Heart right ventricle (tissue), 16 donors: ENCODE data around the gene ABCC12. TPM values are rescaled to one million over a fixed set of nuclear protein-coding genes. Genes with fewer than 3 reads are reported as not detected.

Experiments
- ATAC-seq, 8 donors: fragments of 200-7000 bp; cut with Tn5 transposase; one replicate each; pipeline ENCODE4 v1.9.1; 2020; ENCODE audit warnings: mild to moderate bottlenecking in 8 of 8, moderate library complexity in 8 of 8, moderate number of reproducible peaks in 1 of 8
- DNase-seq, 2 donors: peaks; one replicate each; pipeline ENCODE4 v3.0.0-alpha.2; 2020
- H3K27ac ChIP-seq, 10 donors: fragments of 200-600 bp; sonication (generic) in 2 of 10; one replicate each; pipeline versions ENCODE4 v1.5.0 to v1.8.0; 2020 to 2022; ENCODE audit warnings: mild to moderate bottlenecking in 3 of 10
- H3K27me3 ChIP-seq, 7 donors: fragments of 200-600 bp; one replicate each; pipeline ENCODE4 v1.8.0; 2021 to 2022; ENCODE audit warnings: mild to moderate bottlenecking in 2 of 7
- H3K36me3 ChIP-seq, 9 donors: fragments of 200-600 bp; sonication (generic) in 1 of 9; one replicate each; pipeline versions ENCODE4 v1.5.0 to v1.8.0; 2020 to 2022; ENCODE audit warnings: mild to moderate bottlenecking in 2 of 9
- H3K4me1 ChIP-seq, 9 donors: fragments of 200-600 bp; sonication (generic) in 1 of 9; one replicate each; pipeline versions ENCODE4 v1.5.0 to v1.8.0; 2020 to 2022; ENCODE audit warnings: mild to moderate bottlenecking in 4 of 9
- H3K4me3 ChIP-seq, 10 donors: fragments of 200-600 bp; sonication (generic) in 2 of 10; one replicate each; pipeline versions ENCODE4 v1.5.0 to v1.8.0; 2020 to 2022; ENCODE audit warnings: mild to moderate bottlenecking in 7 of 10, moderate library complexity in 2 of 10
- H3K9me3 ChIP-seq, 11 donors: fragments of 200-600 bp in 10 of 11; sonication (generic) in 2 of 11; one replicate each; pipeline versions ENCODE4 v1.5.0 to v1.8.0; 2013 to 2022; ENCODE audit warnings: mild to moderate bottlenecking in 2 of 11, control low read depth in 1 of 11, moderate library complexity in 1 of 11
- WGBS, 2 donors: extraction: QIAGEN DNeasy Blood & Tissue Kit; methylation state at CpG; one replicate each; pipeline ENCODE4 v1.1.7; 2013; ENCODE audit warnings: inconsistent platforms in 1 of 2; 5-methylcytosine and 5-hydroxymethylcytosine counted together
- intact Hi-C, 10 donors: fragments of 100-400 bp; cut with DNase I; formaldehyde crosslinking; loops; one replicate each; pipeline versions ENCODE4 v1.11.1 to v1.14.2; 2022
- polyA plus RNA-seq, 2 donors: library from polyadenylated mRNA; stranded (reverse); fragments of 200-250 nt; gene quantifications; one replicate each; pipeline ENCODE4 v1.2.3, GENCODE V29; 2013
- total RNA-seq, 10 donors: library from RNA; stranded (reverse); fragmentation: NEBNext Ultra II Directional in 3 of 10; extraction: Animal tissue kit (Norgen Biotek cat#: 25700) in 3 of 10; gene quantifications; one replicate each; pipeline versions ENCODE4 v1.2.1 to v1.2.4, GENCODE V29; 2021 to 2023
- TF ChIP-seq, protein P1 (sequence below), 9 donors: fragments of 200-600 bp; sonication (generic) in 2 of 9; IDR thresholded peaks; one replicate each; pipeline versions ENCODE4 v1.5.0 to v1.8.0; 2021 to 2022; ENCODE audit warnings: antibody characterized with exemption in 9 of 9, mild to moderate bottlenecking in 5 of 9, moderate library complexity in 1 of 9
- donor health status: Arrhythmogenic right ventricular cardiomyopathy.
- donor health status: ischemic (EF 13 %, LVEDD 7.1; RV severe dilation, severe dysfunction).
- donor health status: healthy with polysubstance abuse.
- donor health status: DM: no; HTN: yes; CAD: no.
- donor health status: DM: no; HTN: no; CAD: no.
- donor health status: ischemic (EF 25% LVEDD 6.9; RV normal size, moderate dysfunction).
- donor health status: ischemic (EF 25% LVEDD 5.7; RV mildly dilated, moderate dysfunction).
- donor health status: healthy.
- donor health status: DM: yes; HTN: yes; CAD: no.
- donor health status: Ischemic cardiomyopathy.
- donor health status: ischemic (EF 35%, LVEDD 5.7; RV mildly dilated, moderate dysfunction).
- donor health status: nonischemic (EF 11% LVEDD 7.7; RV severe dilation, severe dysfunction).
- donor health status: DM: yes; HTN: yes; CAD: no.
- donor health status: PGD.
- donor health status: ischemic (EF 29% LVEDD 5.4; RV normal size, mild dysfunction).
- donor health status: nonischemic (EF 23%, LVEDD 6.1; RV moderate dilation, normal function).

ABCC12 gene
- total and polyA plus RNA-seq, 12 donors = 0.01 to 0.20 (median 0.07) TPM; not detected in 9

DNA sequence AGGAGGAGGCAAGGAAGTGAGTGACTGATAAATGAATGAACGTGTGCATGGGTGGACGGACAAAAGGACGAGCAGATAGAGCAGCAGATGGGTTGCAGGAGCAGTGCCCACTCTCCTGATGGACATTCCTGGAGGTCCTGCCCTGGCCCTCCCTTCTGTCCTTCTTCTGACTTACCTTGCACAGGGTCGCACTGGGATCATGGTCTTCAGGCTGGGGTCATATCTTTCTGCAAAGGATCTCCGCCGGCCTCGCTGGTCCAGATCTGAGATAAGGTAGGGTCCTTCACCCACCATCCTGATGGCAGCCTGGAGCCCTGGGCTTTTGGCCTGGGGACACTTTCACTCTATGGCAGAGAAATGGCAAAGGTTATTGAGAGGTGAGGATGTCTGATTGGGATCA, 9.7 kb downstream of the ABCC12 start:
- Histone ChIP-seq H3K36me3 (no peaks in the 10 kb centered on the region), H3K4me3 (no peak overlapping the region), H3K9me3 (peaks cover 0 to 25% (median 3%) of the 10 kb centered on the region in 11 donors), H3K4me1 (no peaks in the 10 kb centered on the region), H3K27ac (no peak overlapping the region), H3K27me3 (no peaks in the 10 kb centered on the region)
- no peak for ATAC-seq
- intact Hi-C loops = no loop called here
- no peak for DNase-seq
- 83 to 89% methylated on average over 7 of the region's 7 CpGs for WGBS, 2 donors
- TF ChIP-seq, protein P1, sequence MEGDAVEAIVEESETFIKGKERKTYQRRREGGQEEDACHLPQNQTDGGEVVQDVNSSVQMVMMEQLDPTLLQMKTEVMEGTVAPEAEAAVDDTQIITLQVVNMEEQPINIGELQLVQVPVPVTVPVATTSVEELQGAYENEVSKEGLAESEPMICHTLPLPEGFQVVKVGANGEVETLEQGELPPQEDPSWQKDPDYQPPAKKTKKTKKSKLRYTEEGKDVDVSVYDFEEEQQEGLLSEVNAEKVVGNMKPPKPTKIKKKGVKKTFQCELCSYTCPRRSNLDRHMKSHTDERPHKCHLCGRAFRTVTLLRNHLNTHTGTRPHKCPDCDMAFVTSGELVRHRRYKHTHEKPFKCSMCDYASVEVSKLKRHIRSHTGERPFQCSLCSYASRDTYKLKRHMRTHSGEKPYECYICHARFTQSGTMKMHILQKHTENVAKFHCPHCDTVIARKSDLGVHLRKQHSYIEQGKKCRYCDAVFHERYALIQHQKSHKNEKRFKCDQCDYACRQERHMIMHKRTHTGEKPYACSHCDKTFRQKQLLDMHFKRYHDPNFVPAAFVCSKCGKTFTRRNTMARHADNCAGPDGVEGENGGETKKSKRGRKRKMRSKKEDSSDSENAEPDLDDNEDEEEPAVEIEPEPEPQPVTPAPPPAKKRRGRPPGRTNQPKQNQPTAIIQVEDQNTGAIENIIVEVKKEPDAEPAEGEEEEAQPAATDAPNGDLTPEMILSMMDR (IDR thresholded peaks at IDR 0.05) = no peak

DNA sequence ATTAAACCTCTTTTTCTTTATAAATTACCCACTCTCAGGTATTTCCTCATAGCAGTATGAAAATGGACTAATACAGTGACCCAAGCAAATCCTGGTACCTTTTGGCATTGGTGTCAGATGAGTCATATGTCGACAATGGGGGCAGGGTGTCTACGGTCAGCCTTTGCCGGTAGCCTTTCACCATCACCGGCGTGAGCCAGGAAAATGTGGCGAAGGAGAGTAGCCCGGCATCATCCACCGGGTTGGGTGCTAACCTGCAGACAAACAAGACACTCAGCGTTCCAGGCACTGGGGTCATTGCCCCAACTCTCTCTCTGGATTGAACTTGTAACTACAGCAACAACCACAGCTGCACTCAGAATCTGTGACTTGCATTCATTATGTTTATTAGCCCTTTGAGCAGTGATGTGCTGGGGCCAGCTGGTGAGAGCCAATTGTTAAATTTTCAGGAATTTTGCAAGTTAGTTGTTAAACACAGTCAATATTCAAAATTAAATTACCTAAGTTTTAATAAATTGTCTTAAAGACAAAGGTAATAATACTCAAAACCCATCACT, 11.9 kb downstream of the ABCC12 start:
- no peak overlapping the region for H3K27ac ChIP-seq
- H3K27me3 ChIP-seq = no peaks in the 10 kb centered on the region
- H3K9me3 ChIP-seq = peaks cover 0 to 10% (median 3%) of the 10 kb centered on the region in 11 donors
- ATAC-seq (no peak), DNase-seq (no peak)
- WGBS, 2 donors = 95 to 97% methylated on average over 9 of the region's 9 CpGs
- H3K36me3 ChIP-seq = no peaks in the 10 kb centered on the region
- no peaks in the 10 kb centered on the region for H3K4me1 ChIP-seq
- H3K4me3 ChIP-seq = no peak overlapping the region
- TF ChIP-seq, protein P1 (IDR thresholded peaks at IDR 0.05) = no peak
- intact Hi-C loops = no loop called here

DNA sequence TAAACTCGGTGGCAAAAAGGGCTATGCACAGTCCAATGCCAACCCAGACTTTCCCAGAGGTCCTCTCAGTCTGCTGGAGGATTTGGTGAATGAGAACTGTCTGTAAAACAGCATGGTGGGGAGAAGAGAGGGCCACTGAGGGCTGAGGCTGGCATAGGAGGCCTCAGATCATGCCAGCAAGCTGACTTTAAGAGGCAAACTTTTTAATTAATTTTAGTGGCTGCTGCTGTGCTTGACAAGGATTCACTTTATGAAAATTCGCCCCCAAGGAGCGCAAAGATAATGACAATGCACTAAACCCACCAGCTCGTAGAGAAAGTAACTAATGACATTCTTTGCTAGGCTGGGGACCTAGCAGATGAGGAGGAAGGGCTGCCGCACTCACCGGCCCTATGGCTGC, 15.0 kb downstream of the ABCC12 start:
- no peak overlapping the region for H3K4me3 ChIP-seq
- 93 to 97% methylated on average over 6 of the region's 6 CpGs for whole genome bisulfite sequencing, 2 donors
- intact Hi-C loops = no loop called here
- no peaks in the 10 kb centered on the region for H3K27me3 ChIP-seq
- no peaks in the 10 kb centered on the region for H3K36me3 ChIP-seq
- no peak overlapping the region for H3K27ac ChIP-seq
- ATAC-seq (no peak), DNase-seq (no peak)
- TF ChIP-seq, protein P1 (IDR thresholded peaks at IDR 0.05) = no peak
- H3K9me3 ChIP-seq = peaks cover 0 to 3% (median 0%) of the 10 kb centered on the region in 11 donors
- H3K4me1 ChIP-seq = peaks cover 2 to 29% (median 22%) of the 10 kb centered on the region in 9 donors

DNA sequence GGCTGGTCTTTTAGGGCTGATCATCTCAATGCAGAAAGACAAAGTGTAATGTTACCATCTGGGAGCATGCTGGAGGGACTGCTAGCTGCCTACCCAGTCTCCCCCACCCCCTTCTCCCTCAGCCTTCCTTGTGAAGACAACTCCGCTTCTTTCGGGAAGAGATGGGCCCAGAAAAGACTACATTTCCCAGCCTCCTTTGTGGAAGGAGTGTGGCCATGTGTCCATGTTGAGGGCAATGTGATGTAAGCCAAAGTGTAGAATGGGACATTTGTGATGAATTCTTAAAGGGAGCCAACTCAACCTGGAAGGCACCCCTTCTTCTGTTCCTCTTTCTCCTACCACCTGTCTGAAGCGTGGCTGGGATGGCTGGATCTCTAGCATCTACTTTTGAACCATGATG, 16.3 kb downstream of the ABCC12 start:
- ATAC-seq = no peak
- no peak overlapping the region for H3K4me3 ChIP-seq
- no peaks in the 10 kb centered on the region for H3K36me3 ChIP-seq
- no peak for DNase-seq
- H3K4me1 ChIP-seq = peaks cover 2 to 29% (median 22%) of the 10 kb centered on the region in 9 donors
- no peak overlapping the region for H3K27ac ChIP-seq
- TF ChIP-seq, protein P1 (IDR thresholded peaks at IDR 0.05) = no peak
- intact Hi-C loops = no loop called here
- WGBS, 2 donors = 96 to 97% methylated on average over 3 of the region's 3 CpGs
- no peaks in the 10 kb centered on the region for H3K27me3 ChIP-seq
- no peaks in the 10 kb centered on the region for H3K9me3 ChIP-seq
